Measurements from ENCODE around the gene P2RX6.
A peak's percentile ranks its signal among the peaks of the same experiment; 100 is the strongest.

DNA sequence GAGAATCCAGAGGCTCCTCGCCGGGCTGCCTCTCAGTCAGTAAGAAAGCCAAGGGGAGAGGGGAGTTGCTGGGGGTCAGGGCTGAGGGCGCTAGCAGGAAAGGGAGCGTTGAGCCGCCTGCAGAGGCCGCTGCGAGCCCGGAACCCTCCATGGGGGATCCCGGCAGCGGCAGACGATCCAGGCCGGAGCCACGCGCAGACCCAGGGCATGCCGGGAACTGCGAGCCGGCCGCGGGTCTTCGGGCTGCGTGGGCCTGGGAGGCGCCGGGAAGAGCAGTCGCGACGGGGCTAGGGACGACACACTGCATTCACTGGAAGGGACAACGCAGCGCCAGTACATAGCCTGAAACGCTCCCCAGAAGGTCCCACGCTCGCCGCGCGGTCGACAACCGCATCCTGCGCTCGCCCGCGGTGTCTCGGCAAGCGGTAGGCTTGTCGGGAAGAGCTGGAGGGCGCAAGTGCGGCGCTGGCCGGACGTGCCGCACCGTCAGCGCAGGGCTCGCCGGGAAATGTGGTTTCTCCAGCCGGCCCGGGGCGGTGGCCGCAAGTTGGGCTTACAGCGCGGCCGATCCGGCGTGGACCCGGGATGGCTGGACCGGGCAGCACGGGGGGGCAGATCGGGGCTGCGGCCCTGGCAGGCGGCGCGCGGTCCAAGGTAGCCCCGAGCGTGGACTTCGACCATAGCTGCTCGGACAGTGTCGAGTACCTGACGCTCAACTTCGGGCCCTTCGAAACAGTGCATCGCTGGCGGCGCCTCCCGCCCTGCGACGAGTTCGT is 33.0 kb upstream of the P2RX6 start, which contains the start of gene LZTR1:
- TF ChIP-seq KDM1A (IDR thresholded peaks at IDR 0.05) (no peak), MXI1 (IDR thresholded peaks at IDR 0.05; ENCODE audit: low read depth, low read length) (peak; percentile 90)

Data from K562 (cell line).